K562 (cell line): Measurements from ENCODE around the gene GPATCH2L. TPM values are rescaled to one million over a fixed set of nuclear protein-coding genes. Genes with fewer than 3 reads are reported as not detected.

Source experiments
- ATAC-seq: fragments of 200-7000 bp; cut with Tn5 transposase; 3 replicates; pipeline ENCODE4 v1.9.1; 2020; ENCODE audit warnings: moderate library complexity
- BruUV-seq: library from RNA; stranded (reverse); fragments of 400-500 nt; replicated peaks from 2 replicates; lab custom pipeline; 2021; lab: Mats Ljungman, UMichigan
- CTCF ChIA-PET: fragments of 300-600 bp; formaldehyde crosslinking; extraction: SDS; loops from one replicate; lab custom pipeline; 2021; ENCODE audit warnings: low intra/inter-chr PET ratio; lab: Yijun Ruan, JAX
- POLR2A ChIA-PET: fragments of 300-600, 350-650 bp; sonication (Branson Sonifier 250); formaldehyde crosslinking; extraction: SDS; loops from one replicate; lab custom pipeline; 2021; ENCODE audit warnings: antibody characterized with exemption, inconsistent platforms; lab: Yijun Ruan, JAX
- DNase-seq, 4 experiments: peaks; one replicate each; pipeline versions ENCODE4 v3.0.0 to v3.0.0-alpha.2; 2011 to 2018; ENCODE audit warnings: low spot score in 3 of 4, mixed read lengths in 3 of 4; ENCODE audit errors: extremely low read depth in 1 of 4
- FAIRE-seq: peaks from 2 replicates; lab custom pipeline; 2011; peaks lifted over from hg19 to GRCh38; lab: Jason Lieb, UNC
- H2AFZ ChIP-seq: 2 replicates; pipeline ENCODE4 v1.6.0; 2011; ENCODE audit warnings: low read depth, low read length, control low read depth, inconsistent platforms
- H3K27ac ChIP-seq: fragments of 200-600 bp; 3 replicates; pipeline ENCODE4 v1.8.0; 2011; ENCODE audit warnings: low read depth, mild to moderate bottlenecking, control low read depth, inconsistent platforms, low read length, moderate library complexity, mixed read lengths; ENCODE audit errors: extremely low read depth
- H3K27me3 ChIP-seq, 2 experiments: fragments of 300-600 bp in 1 of 2; 2 replicates in 1 of 2; 3 replicates in 1 of 2; pipeline versions ENCODE4 v1.6.0 to v1.8.0; 2011; ENCODE audit warnings: inconsistent platforms in 2 of 2, low read length in 2 of 2, mild to moderate bottlenecking in 1 of 2, mixed read lengths in 1 of 2, moderate library complexity in 1 of 2; ENCODE audit not compliant: control insufficient read depth in 2 of 2, insufficient read depth in 2 of 2
- H3K36me3 ChIP-seq: fragments of 300-600 bp; 3 replicates; pipeline ENCODE4 v1.8.0; 2011; ENCODE audit warnings: mild to moderate bottlenecking, low read length, inconsistent platforms; ENCODE audit not compliant: control insufficient read depth, insufficient read depth
- H3K4me1 ChIP-seq, 2 experiments: fragments of 200-600 bp in 1 of 2; replicated peaks in 1 of 2; 2 replicates in 1 of 2; 3 replicates in 1 of 2; pipeline versions ENCODE4 v1.5.1 to v1.8.0; 2011; ENCODE audit warnings: inconsistent platforms in 2 of 2, low read length in 2 of 2, mild to moderate bottlenecking in 1 of 2, mixed read lengths in 1 of 2, moderate library complexity in 1 of 2; ENCODE audit not compliant: control insufficient read depth in 2 of 2, insufficient read depth in 2 of 2
- H3K4me2 ChIP-seq: 2 replicates; pipeline ENCODE4 v1.6.1; 2011; ENCODE audit warnings: low read length, control low read depth, inconsistent platforms, mixed read lengths; ENCODE audit not compliant: insufficient read depth
- H3K4me3 ChIP-seq: fragments of 200-600 bp; sonication (generic), shearing (Covaris generic); 2 replicates; pipeline ENCODE4 v1.5.1; 2016; ENCODE audit warnings: control low read depth, inconsistent platforms
- H3K79me2 ChIP-seq: fragments of 200-600 bp; 3 replicates; pipeline ENCODE4 v1.8.0; 2011; ENCODE audit warnings: low read length, inconsistent platforms; ENCODE audit not compliant: control insufficient read depth, insufficient read depth
- H3K9ac ChIP-seq, 2 experiments: 2 replicates each; pipeline versions ENCODE4 v1.6.0 to v1.6.1; 2011; ENCODE audit warnings: low read depth in 2 of 2, low read length in 2 of 2, control low read depth in 1 of 2, inconsistent platforms in 1 of 2, mild to moderate bottlenecking in 1 of 2, mixed read lengths in 1 of 2; ENCODE audit not compliant: insufficient read depth in 1 of 2
- H3K9me1 ChIP-seq: one replicate; pipeline ENCODE4 v1.6.0; 2011; ENCODE audit warnings: inconsistent platforms, mild to moderate bottlenecking, low read length, moderate library complexity; ENCODE audit not compliant: control insufficient read depth, insufficient read depth
- H3K9me3 ChIP-seq: replicated peaks from 2 replicates; pipeline ENCODE4 v1.5.1; 2011; ENCODE audit warnings: low read depth, low read length, inconsistent platforms; ENCODE audit not compliant: control insufficient read depth, insufficient read depth
- H4K20me1 ChIP-seq: replicated peaks from 2 replicates; pipeline ENCODE4 v1.6.1; 2011; ENCODE audit warnings: low read length, inconsistent platforms, mixed read lengths; ENCODE audit not compliant: control insufficient read depth, insufficient read depth
- KDM4B ChIP-seq, 2 experiments: fragments of 450-650 bp in 1 of 2; sonication (generic) in 1 of 2; IDR thresholded peaks; 2 replicates each; pipeline ENCODE4 v1.6.1; 2016 to 2017; ENCODE audit warnings: borderline replicate concordance in 2 of 2, antibody characterized with exemption in 1 of 2, low read depth in 1 of 2, mild to moderate bottlenecking in 1 of 2
- SAFB2 ChIP-seq: fragments of 200-400 bp; formaldehyde crosslinking; IDR thresholded peaks from 2 replicates; pipeline ENCODE4 v1.6.1; 2018; ENCODE audit warnings: borderline replicate concordance, low read length, low read depth, moderate library complexity; ENCODE audit not compliant: severe bottlenecking
- SMARCA4 ChIP-seq: fragments of 450-650 bp; IDR thresholded peaks from 2 replicates; pipeline ENCODE4 v1.6.1; 2016
- ZNF121 ChIP-seq: sonication (generic); formaldehyde crosslinking; conservative IDR thresholded peaks from 2 replicates; pipeline ENCODE4 v1.8.0; 2022; ENCODE audit warnings: missing genetic modification reagents
- ZNF766 ChIP-seq: fragments of 200-800 bp; sonication (Bioruptor generic); conservative IDR thresholded peaks from 2 replicates; pipeline ENCODE4 v1.6.1; 2016; ENCODE audit warnings: missing genetic modification characterization, missing compliant biosample characterization
- WGBS: fragments of 100-300 bp; shearing (Covaris generic); methylation state at CpG from one replicate; pipeline ENCODE4 v1.1.6; 2016; ENCODE audit warnings: low coverage, mixed read lengths; ENCODE audit not compliant: insufficient coverage; ENCODE audit errors: missing lambda C conversion rate; 5-methylcytosine and 5-hydroxymethylcytosine counted together
- in situ Hi-C: fragments of 300-500 bp; cut with MboI; formaldehyde crosslinking; loops from 4 replicates; pipeline ENCODE4 v1.15.0; 2018; ENCODE audit warnings: inconsistent platforms, mixed read lengths
- intact Hi-C: fragments of 100-400 bp; cut with micrococcal nuclease; formaldehyde crosslinking; loops from 2 replicates; pipeline ENCODE4 v1.14.2; 2022
- polyA plus RNA-seq, 8 experiments: library from polyadenylated mRNA; depleted of rRNA in 4 of 8; stranded (reverse) in 5 of 8; unstranded in 3 of 8; fragments of >200 nt; fragmentation: Nextera tagmentation in 2 of 8; fragmentation: Illumina TruSeq in 1 of 8; extraction: Ambion mirVana in 2 of 8; extraction: Trizol in 1 of 8; gene quantifications; 2 replicates each; pipeline versions ENCODE4 v1.2.1 to v1.2.3, GENCODE V29; 2011 to 2014; ENCODE audit warnings: inconsistent platforms in 1 of 8, missing spikeins in 1 of 8
- total RNA-seq, 7 experiments: library from RNA; depleted of rRNA in 6 of 7; stranded (reverse); fragments of >200 nt in 6 of 7; fragmentation: Illumina TruSeq in 2 of 7; extraction: Trizol in 2 of 7; gene quantifications; 2 replicates each; pipeline versions ENCODE4 v1.2.1 to v1.2.3, GENCODE V29; 2011 to 2021; ENCODE audit warnings: low replicate concordance in 1 of 7
- TF ChIP-seq, protein P1 (sequence below): fragments of 200-800 bp; sonication (Bioruptor generic); IDR thresholded peaks from 2 replicates; pipeline ENCODE4 v1.6.1; 2017; ENCODE audit warnings: missing genetic modification characterization, missing compliant biosample characterization

GPATCH2L gene
- total and polyA plus RNA-seq, 9 of the 15 experiments (the other 6 are each of a cell fraction or from before 2014, with no cell fraction given): 13.1 to 39.6 (median 20.0) TPM

DNA sequence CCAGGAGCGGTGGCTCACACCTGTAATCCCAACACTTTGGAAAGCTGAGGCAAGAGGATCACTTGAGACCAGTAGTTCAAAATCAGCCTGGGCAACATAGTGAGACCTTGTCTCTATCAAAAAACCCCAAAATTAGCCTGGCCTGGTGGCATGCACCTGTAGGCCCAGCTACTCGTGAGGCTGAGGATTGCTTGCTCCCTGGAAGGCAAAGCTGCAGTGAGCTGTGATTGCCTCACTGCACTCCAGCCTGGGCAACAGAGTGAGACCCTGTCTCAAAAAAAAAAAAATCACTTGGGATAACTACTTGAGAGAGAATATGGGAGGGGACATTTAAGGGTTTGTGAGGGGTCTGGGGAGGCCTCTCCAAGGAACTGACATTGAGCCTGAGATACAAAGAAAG lies 109.0 kb downstream of the GPATCH2L start:
- intact Hi-C loops: no loop called here
- H3K4me1 ChIP-seq: peaks cover 15 to 44% of the 10 kb centered on the region in 2 experiments
- FAIRE-seq: no peak
- H3K9me1 ChIP-seq: no peaks in the 10 kb centered on the region
- BruUV-seq: no TSS peak
- CTCF ChIA-PET: interaction anchor here (0.6 kb wide), 1 partner anchor 1493 kb away, joined by 3 read pairs; no protein-coding TSS in a partner anchor
- H3K4me3 ChIP-seq: no peak overlapping the region
- TF ChIP-seq ZNF121 (CRISPR knock-in tag) (peak; percentile 71), SMARCA4 (no peak), KDM4B (IDR thresholded peaks at IDR 0.05; ENCODE audit: borderline replicate concordance in 2 of 2, low read depth in 1 of 2) (no peak)
- in situ Hi-C loops: no loop called here
- H3K9me3 ChIP-seq: peaks cover 7% of the 10 kb centered on the region
- no peaks in the 10 kb centered on the region for H4K20me1 ChIP-seq
- peaks cover 80% of the 10 kb centered on the region for H3K79me2 ChIP-seq
- DNase-seq: no peak
- no peak for ATAC-seq
- 47% methylated on average over 2 of the region's 2 CpGs for WGBS
- H3K4me2 ChIP-seq: peak overlapping the region; percentile 58
- H3K36me3 ChIP-seq: peaks cover 39% of the 10 kb centered on the region
- peak overlapping the region in 1 of 2 experiments; percentile 17; a peak in 1 of 4 replicates for H3K9ac ChIP-seq
- no peak overlapping the region for H3K27ac ChIP-seq
- H3K27me3 ChIP-seq: no peaks in the 10 kb centered on the region
- POLR2A ChIA-PET: no interaction called here
- H2AFZ ChIP-seq: no peak overlapping the region

DNA sequence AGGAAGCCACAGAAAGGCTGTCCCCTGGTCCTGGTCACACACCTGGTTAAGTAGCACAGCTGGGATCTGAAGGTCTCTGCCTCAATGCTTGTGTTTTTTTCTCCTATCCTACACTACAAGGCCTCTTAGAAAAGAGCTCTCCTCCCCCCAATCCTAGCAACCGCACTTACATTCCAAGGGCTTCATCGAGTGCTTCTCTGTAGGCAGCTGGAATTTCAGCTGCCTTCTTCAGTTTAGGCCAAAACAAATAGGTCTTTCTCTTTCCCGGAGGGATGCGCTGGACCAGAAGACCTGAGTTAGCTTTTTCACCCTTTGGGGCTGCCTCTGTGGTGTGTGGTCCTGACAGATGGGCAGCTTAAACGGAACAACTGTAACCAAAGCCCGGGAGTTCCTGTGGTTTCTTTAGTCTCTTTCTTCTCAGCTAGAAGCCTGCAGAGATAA lies 109.7 kb downstream of the GPATCH2L start:
- BruUV-seq: no TSS peak
- Histone ChIP-seq H3K9me1 (no peaks in the 10 kb centered on the region), H4K20me1 (no peaks in the 10 kb centered on the region), H3K4me2 (peak overlapping the region; percentile 58), H3K27ac (0 out of 3 replicates have a peak overlapping the region, but pooled peaks have one; percentile 24), H3K79me2 (peaks cover 86% of the 10 kb centered on the region), H3K9me3 (peaks cover 7% of the 10 kb centered on the region), H3K4me1 (peaks cover 13 to 38% of the 10 kb centered on the region in 2 experiments), H2AFZ (no peak overlapping the region), H3K36me3 (peaks cover 39% of the 10 kb centered on the region), H3K27me3 (no peaks in the 10 kb centered on the region), H3K4me3 (peak overlapping the region; percentile 7; the same call in 1 of the 2 replicates), H3K9ac (peak overlapping the region; percentile 28 to 49; a peak in 2 of 4 replicates)
- WGBS: 9% methylated on average over 6 of the region's 6 CpGs
- no peak for FAIRE-seq
- TF ChIP-seq, protein P1, sequence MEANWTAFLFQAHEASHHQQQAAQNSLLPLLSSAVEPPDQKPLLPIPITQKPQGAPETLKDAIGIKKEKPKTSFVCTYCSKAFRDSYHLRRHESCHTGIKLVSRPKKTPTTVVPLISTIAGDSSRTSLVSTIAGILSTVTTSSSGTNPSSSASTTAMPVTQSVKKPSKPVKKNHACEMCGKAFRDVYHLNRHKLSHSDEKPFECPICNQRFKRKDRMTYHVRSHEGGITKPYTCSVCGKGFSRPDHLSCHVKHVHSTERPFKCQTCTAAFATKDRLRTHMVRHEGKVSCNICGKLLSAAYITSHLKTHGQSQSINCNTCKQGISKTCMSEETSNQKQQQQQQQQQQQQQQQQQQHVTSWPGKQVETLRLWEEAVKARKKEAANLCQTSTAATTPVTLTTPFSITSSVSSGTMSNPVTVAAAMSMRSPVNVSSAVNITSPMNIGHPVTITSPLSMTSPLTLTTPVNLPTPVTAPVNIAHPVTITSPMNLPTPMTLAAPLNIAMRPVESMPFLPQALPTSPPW (CRISPR knock-in tag): peak; percentile 17; the same call in 1 of the 2 replicates
- TF ChIP-seq SAFB2 (no peak), ZNF766 (CRISPR knock-in tag) (0 out of 2 replicates have a peak, but pooled peaks have one; percentile 49)
- DNase-seq: peak in 2 of 4 experiments; percentile 11 to 27
- in situ Hi-C loops: no loop called here
- POLR2A ChIA-PET: no interaction called here
- intact Hi-C loops: no loop called here
- CTCF ChIA-PET: no interaction called here
- ATAC-seq: no peak
